ENCODE measurements around the gene NEDD4L. TPM values are rescaled to one million over a fixed set of nuclear protein-coding genes. Genes with fewer than 3 reads are reported as not detected.
"Not testable (repeated sequence)": the region's sequence is repeated elsewhere in the genome, so short reads cannot be mapped to it uniquely, and the experiment has no call there.

Gene NEDD4L
- total and polyA plus RNA-seq, 5 donors from 2014 or later, result 4.4 to 19.6 (median 7.8) TPM

DNA sequence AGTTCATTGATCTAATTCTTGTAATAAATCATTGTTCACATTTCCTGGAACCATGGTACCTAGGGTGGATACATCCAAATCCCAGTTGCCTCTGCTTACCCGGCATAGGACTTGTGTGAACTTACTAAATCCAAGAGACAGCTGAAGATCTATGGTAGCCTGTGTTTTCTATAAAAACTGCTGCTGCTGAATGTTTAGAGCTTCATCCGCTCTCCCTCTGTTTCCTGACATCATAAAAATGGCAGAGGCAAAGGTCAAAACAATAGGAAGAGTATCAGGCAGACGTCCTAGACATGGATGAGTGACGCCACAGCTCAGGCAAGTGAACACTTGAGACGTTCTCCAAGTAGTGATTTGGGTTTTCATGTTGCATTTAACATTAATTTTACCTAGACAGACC, 326.6 kb downstream of the NEDD4L start:
- H3K4me1 Mint-ChIP-seq, result no peaks in the 10 kb centered on the region
- no peaks in the 10 kb centered on the region for H3K27me3 Mint-ChIP-seq
- H3K4me3 Mint-ChIP-seq, result no peak overlapping the region

DNA sequence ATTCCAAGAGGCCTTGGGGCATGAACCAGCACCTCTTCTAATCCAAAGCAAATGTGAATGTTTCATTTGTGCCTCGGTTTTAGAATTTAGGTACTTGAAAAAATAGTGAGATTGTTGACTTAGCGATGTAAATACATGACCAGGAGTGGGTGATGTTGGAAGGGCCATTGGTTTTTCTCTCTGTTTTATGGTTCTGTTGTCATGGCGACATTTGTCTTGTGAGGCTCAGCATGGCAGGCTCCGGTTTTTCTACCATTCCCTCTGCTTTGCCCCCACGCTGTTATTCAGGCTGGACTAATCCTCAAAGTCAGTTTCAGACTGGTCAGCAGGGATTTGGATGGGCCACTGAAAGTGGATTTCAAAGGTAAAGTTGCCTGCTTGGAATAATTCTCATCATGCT, 329.5 kb downstream of the NEDD4L start:
- Histone ChIP-seq H3K36me3 (ENCODE audit: control insufficient read depth, insufficient read depth, low read length) (peaks cover 2% of the 10 kb centered on the region), H3K9me3 (ENCODE audit: control insufficient read depth in 2 of 2, low read length in 2 of 2) (no peaks in the 10 kb centered on the region), H3K4me1 (ENCODE audit: control insufficient read depth, insufficient read depth, low read length, poor library complexity, severe bottlenecking) (no peaks in the 10 kb centered on the region), H3K27me3 (ENCODE audit: control insufficient read depth, insufficient read depth, low read length) (no peaks in the 10 kb centered on the region), H3K4me3 (ENCODE audit: low read depth, low read length) (no peak overlapping the region), H3K27ac (ENCODE audit: insufficient read depth, low read length, poor library complexity, severe bottlenecking) (no peak overlapping the region)
- DNase-seq (no peak), ATAC-seq (ENCODE audit: low read depth in 2 of 2) (no peak)
- H3K27ac Mint-ChIP-seq, result no peak overlapping the region
- H3K27me3 Mint-ChIP-seq, result no peaks in the 10 kb centered on the region
- no peaks in the 10 kb centered on the region for H3K9me3 Mint-ChIP-seq
- no peak overlapping the region for H3K4me3 Mint-ChIP-seq
- H3K4me1 Mint-ChIP-seq, result no peaks in the 10 kb centered on the region
- H3K36me3 Mint-ChIP-seq, result peaks cover 5% of the 10 kb centered on the region

More for the DNA sequence above, 326.6 kb downstream of the NEDD4L start:
- no peak overlapping the region for H3K27ac ChIP-seq (ENCODE audit: insufficient read depth, low read length, poor library complexity, severe bottlenecking)
- no peaks in the 10 kb centered on the region for H3K4me1 ChIP-seq (ENCODE audit: control insufficient read depth, insufficient read depth, low read length, poor library complexity, severe bottlenecking)
- Mint-ChIP-seq H3K27ac (no peak overlapping the region), H3K36me3 (no peaks in the 10 kb centered on the region), H3K9me3 (no peaks in the 10 kb centered on the region)
- DNase-seq (no peak), ATAC-seq (ENCODE audit: low read depth in 2 of 2) (no peak)
- H3K4me3 ChIP-seq (ENCODE audit: low read depth, low read length), result no peak overlapping the region
- no peaks in the 10 kb centered on the region for H3K9me3 ChIP-seq (ENCODE audit: control insufficient read depth in 2 of 2, low read length in 2 of 2)
- no peaks in the 10 kb centered on the region for H3K27me3 ChIP-seq (ENCODE audit: control insufficient read depth, insufficient read depth, low read length)
- peaks cover 2% of the 10 kb centered on the region for H3K36me3 ChIP-seq (ENCODE audit: control insufficient read depth, insufficient read depth, low read length)

DNA sequence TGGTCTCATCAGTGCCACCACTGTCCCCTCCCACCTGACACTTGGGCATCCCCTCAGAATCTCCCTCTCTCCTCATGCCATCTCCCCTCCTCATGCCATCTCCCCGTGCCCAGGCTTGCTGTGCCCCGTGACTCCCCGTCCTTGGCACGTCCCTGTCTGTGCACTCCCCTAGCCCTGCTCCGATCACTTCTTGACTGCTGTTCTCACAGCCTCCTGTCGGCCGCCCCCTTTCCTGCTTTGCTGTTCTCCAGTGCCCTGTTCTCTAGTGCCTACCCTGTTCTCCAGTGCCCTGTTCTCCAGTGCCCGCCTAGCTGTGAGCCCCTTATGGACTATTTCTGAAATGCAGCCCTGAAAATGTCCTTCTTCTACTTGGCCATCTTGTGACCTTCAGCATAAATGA, 331.0 kb downstream of the NEDD4L start:
- peaks cover 2% of the 10 kb centered on the region for H3K36me3 ChIP-seq (ENCODE audit: control insufficient read depth, insufficient read depth, low read length)
- Mint-ChIP-seq H3K9me3 (no peaks in the 10 kb centered on the region), H3K27me3 (no peaks in the 10 kb centered on the region), H3K27ac (no peak overlapping the region), H3K4me3 (no peak overlapping the region), H3K36me3 (peaks cover 5% of the 10 kb centered on the region), H3K4me1 (no peaks in the 10 kb centered on the region)
- H3K27ac ChIP-seq (ENCODE audit: insufficient read depth, low read length, poor library complexity, severe bottlenecking), result no peak overlapping the region
- no peaks in the 10 kb centered on the region for H3K4me1 ChIP-seq (ENCODE audit: control insufficient read depth, insufficient read depth, low read length, poor library complexity, severe bottlenecking)
- no peaks in the 10 kb centered on the region for H3K27me3 ChIP-seq (ENCODE audit: control insufficient read depth, insufficient read depth, low read length)
- DNase-seq (no peak), ATAC-seq (ENCODE audit: low read depth in 2 of 2) (no peak)
- no peak overlapping the region for H3K4me3 ChIP-seq (ENCODE audit: low read depth, low read length)
- H3K9me3 ChIP-seq (ENCODE audit: control insufficient read depth in 2 of 2, low read length in 2 of 2), result no peaks in the 10 kb centered on the region

DNA sequence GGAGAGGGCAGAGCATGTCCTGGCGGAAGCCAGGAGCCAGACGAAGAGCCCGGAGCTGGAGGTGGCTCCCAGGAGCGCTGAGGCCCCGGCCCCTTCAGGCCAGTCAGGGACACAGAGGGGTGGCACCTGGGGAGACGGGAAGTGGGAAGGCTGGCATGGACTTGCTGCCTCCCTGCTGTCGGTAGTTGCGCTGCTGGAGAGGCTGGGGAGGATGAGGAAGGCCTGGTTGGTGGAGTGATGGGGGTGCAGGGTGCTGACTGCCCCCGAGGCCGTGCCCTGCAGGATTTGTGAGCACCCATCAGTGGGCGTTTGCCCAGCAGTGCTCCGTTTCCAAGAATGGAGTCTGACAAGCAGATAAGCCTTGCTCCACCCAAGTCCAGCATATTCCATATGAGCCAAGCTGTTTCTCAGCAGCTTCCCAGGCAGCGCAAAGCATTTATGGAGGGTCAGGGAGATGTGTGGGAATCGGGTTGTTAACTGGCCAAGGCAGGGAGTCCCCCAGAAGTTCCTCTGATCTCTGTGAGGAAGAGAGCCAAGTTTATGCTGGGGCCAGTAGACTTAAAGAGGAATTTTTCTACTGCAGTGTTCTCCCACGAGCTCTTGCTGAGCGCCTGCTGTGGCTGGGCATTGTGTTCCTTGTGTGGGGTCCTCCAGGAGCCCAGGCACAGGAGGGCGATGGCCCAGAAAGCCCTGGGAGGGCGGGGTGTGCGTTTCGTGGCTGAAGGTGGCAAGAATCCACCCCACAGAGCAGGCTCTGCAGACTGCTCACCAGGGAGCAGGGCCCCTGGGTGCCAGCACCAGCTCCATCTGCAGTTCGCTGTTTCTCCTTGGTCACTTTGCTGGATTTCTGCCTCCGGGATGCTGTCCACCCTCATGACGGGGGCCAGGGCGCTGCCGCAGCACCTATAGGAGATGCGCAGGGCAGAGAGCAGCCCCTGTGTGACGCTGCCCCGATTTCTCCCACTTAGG, 334.7 kb downstream of the NEDD4L start:
- H3K36me3 ChIP-seq (ENCODE audit: control insufficient read depth, insufficient read depth, low read length), result peaks cover 3% of the 10 kb centered on the region
- no peaks in the 10 kb centered on the region for H3K9me3 ChIP-seq (ENCODE audit: control insufficient read depth in 2 of 2, low read length in 2 of 2)
- no peaks in the 10 kb centered on the region for H3K4me1 ChIP-seq (ENCODE audit: control insufficient read depth, insufficient read depth, low read length, poor library complexity, severe bottlenecking)
- Mint-ChIP-seq H3K27me3 (peaks cover 5% of the 10 kb centered on the region), H3K4me1 (no peaks in the 10 kb centered on the region), H3K4me3 (no peak overlapping the region), H3K9me3 (no peaks in the 10 kb centered on the region), H3K27ac (no peak overlapping the region), H3K36me3 (peaks cover 5% of the 10 kb centered on the region)
- no peak overlapping the region for H3K27ac ChIP-seq (ENCODE audit: insufficient read depth, low read length, poor library complexity, severe bottlenecking)
- no peak for DNase-seq
- no peak for ATAC-seq (ENCODE audit: low read depth in 2 of 2)
- H3K4me3 ChIP-seq (ENCODE audit: low read depth, low read length), result no peak overlapping the region
- H3K27me3 ChIP-seq (ENCODE audit: control insufficient read depth, insufficient read depth, low read length), result no peaks in the 10 kb centered on the region

DNA sequence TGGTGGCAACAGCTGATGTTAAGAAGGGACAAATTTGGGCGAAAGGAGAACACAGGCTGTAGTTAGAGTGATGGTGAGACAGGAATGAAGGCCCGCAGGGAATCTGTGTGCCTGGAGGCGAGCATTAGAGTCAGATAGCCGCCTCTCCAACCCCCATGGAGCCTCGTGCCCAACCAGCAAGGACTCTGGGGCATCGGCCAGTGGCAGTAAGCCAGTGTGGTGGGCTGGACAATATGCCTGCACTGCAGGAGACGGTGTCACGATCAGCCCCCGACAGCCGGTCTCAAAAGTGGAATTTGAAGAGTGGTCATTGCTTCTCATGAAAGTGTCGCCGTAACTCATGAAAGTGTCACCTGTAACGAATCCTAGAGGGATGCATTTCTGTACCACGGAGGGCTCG, 335.4 kb downstream of the NEDD4L start:
- Mint-ChIP-seq H3K36me3 (peaks cover 5% of the 10 kb centered on the region), H3K9me3 (no peaks in the 10 kb centered on the region), H3K27me3 (peaks cover 5% of the 10 kb centered on the region), H3K27ac (no peak overlapping the region), H3K4me1 (no peaks in the 10 kb centered on the region), H3K4me3 (no peak overlapping the region)
- Histone ChIP-seq H3K36me3 (ENCODE audit: control insufficient read depth, insufficient read depth, low read length) (peaks cover 4% of the 10 kb centered on the region), H3K27ac (ENCODE audit: insufficient read depth, low read length, poor library complexity, severe bottlenecking) (no peak overlapping the region), H3K4me1 (ENCODE audit: control insufficient read depth, insufficient read depth, low read length, poor library complexity, severe bottlenecking) (no peaks in the 10 kb centered on the region), H3K27me3 (ENCODE audit: control insufficient read depth, insufficient read depth, low read length) (no peaks in the 10 kb centered on the region), H3K9me3 (ENCODE audit: control insufficient read depth in 2 of 2, low read length in 2 of 2) (no peaks in the 10 kb centered on the region), H3K4me3 (ENCODE audit: low read depth, low read length) (no peak overlapping the region)
- ATAC-seq (ENCODE audit: low read depth in 2 of 2) (no peak), DNase-seq (no peak)

DNA sequence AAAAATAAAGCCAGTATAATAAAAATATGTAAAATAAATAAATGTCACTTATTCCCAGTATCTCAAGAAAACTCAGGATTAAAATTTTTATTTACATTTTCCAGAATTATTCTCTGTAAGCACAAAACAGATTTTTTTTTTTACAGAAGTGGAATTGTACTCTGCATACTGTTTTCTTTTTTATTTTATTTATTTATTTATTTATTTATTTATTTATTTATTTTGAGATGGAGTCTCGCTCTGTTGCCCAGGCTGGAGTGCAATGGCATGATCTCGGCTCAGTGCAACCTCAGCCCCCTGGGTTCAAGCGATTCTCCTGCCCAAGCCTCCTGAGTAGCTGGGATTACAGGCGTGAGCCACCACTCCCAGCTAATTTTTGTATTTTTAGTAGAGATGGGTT, 336.1 kb downstream of the NEDD4L start:
- H3K27ac ChIP-seq (ENCODE audit: insufficient read depth, low read length, poor library complexity, severe bottlenecking); H3K9me3 ChIP-seq (ENCODE audit: control insufficient read depth in 2 of 2, low read length in 2 of 2); H3K27ac Mint-ChIP-seq; H3K4me3 ChIP-seq (ENCODE audit: low read depth, low read length); H3K9me3 Mint-ChIP-seq; H3K27me3 ChIP-seq (ENCODE audit: control insufficient read depth, insufficient read depth, low read length); DNase-seq; H3K4me1 Mint-ChIP-seq; ATAC-seq (ENCODE audit: low read depth in 2 of 2); H3K36me3 ChIP-seq (ENCODE audit: control insufficient read depth, insufficient read depth, low read length); H3K36me3 Mint-ChIP-seq; H3K27me3 Mint-ChIP-seq; H3K4me1 ChIP-seq (ENCODE audit: control insufficient read depth, insufficient read depth, low read length, poor library complexity, severe bottlenecking); H3K4me3 Mint-ChIP-seq: not testable (repeated sequence)

DNA sequence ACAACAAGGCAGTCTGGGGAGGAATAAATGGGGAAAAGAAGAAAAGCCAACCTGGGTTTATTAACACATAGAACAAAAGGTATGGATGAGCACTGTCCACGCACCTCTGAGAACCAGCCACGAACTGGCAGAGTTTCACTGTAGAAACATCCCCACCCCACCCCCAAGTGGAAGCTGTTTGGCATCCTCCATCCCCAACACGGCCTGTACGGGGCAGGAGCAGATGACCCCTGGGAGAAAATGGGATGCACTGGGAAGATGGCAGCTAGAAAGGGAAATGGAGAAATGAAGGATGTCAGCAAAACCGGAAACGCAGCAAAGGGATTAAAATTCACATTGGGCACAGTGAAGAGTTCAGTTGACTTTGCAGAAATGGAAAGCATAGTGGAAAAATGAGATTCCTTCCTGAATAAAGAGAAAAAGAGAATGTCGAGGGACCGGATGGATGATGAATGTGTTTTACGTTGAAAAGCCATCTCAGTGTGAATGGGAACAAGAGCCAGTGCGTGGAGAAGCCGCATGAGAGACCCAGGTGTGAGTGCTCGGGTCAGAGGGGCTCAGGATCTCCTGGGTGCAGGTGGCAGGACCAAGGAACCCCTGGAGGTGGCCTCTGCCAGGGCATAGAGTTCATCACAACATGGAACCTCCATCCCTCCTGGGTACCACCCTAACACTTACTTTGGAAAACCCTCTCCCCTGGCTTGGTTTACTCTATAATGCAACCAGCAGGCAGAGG, 337.8 kb downstream of the NEDD4L start:
- Mint-ChIP-seq H3K36me3 (peaks cover 3% of the 10 kb centered on the region), H3K4me1 (no peaks in the 10 kb centered on the region), H3K9me3 (no peaks in the 10 kb centered on the region), H3K27ac (peak overlapping the region in 1 of 3 donors; percentile 49), H3K4me3 (no peak overlapping the region), H3K27me3 (peaks cover 5% of the 10 kb centered on the region)
- no peak overlapping the region for H3K4me3 ChIP-seq (ENCODE audit: low read depth, low read length)
- no peaks in the 10 kb centered on the region for H3K4me1 ChIP-seq (ENCODE audit: control insufficient read depth, insufficient read depth, low read length, poor library complexity, severe bottlenecking)
- DNase-seq (no peak), ATAC-seq (ENCODE audit: low read depth in 2 of 2) (no peak)
- H3K27me3 ChIP-seq (ENCODE audit: control insufficient read depth, insufficient read depth, low read length), result no peaks in the 10 kb centered on the region
- peaks cover 4% of the 10 kb centered on the region for H3K36me3 ChIP-seq (ENCODE audit: control insufficient read depth, insufficient read depth, low read length)
- H3K9me3 ChIP-seq (ENCODE audit: control insufficient read depth in 2 of 2, low read length in 2 of 2), result no peaks in the 10 kb centered on the region
- no peak overlapping the region for H3K27ac ChIP-seq (ENCODE audit: insufficient read depth, low read length, poor library complexity, severe bottlenecking)

Measured in CD4-positive, CD25-positive, alpha-beta regulatory T cell (primary cell).